B cell (primary cell): ENCODE results near the gene CRMP1. TPM values are rescaled to one million over a fixed set of nuclear protein-coding genes. Genes with fewer than 3 reads are reported as not detected.

Experiments used
- ATAC-seq: fragments of 200-7000 bp; cut with Tn5 transposase; one replicate; pipeline ENCODE4 v1.10.0; 2021; ENCODE audit warnings: low read depth, mild to moderate bottlenecking, moderate number of reproducible peaks, moderate library complexity
- CTCF ChIA-PET: fragments of 350-600 bp; sonication (Branson Sonifier 250); formaldehyde crosslinking; loops from one replicate; lab custom pipeline; 2021; ENCODE audit warnings: antibody characterized with exemption, inconsistent platforms; lab: Charles Lee
- POLR2A ChIA-PET: fragments of 350-600 bp; sonication (Branson Sonifier 250); formaldehyde crosslinking; loops from one replicate; lab custom pipeline; 2021; ENCODE audit warnings: antibody characterized with exemption; lab: Charles Lee
- DNase-seq: peaks from one replicate; pipeline ENCODE4 v3.0.0; 2013
- H2AFZ ChIP-seq: 2 replicates; pipeline ENCODE4 v1.6.1; 2012; ENCODE audit warnings: mild to moderate bottlenecking, low read depth, low read length; ENCODE audit not compliant: insufficient read depth, poor library complexity, severe bottlenecking
- H3K27ac ChIP-seq, 2 donors: 1 replicate in 1 of 2; 2 replicates in 1 of 2; pipeline ENCODE4 v1.5.1; 2012 to 2013; ENCODE audit warnings: low read length in 2 of 2, mild to moderate bottlenecking in 2 of 2, moderate library complexity in 1 of 2
- H3K27me3 ChIP-seq, 4 experiments: fragments of 200-600 bp in 1 of 4; sonication (generic) in 1 of 4; replicated peaks in 1 of 4; 1 replicate in 2 of 4; 2 replicates in 2 of 4; pipeline versions ENCODE4 v1.6.1 to v1.7.0; 2013 to 2016; ENCODE audit warnings: low read length in 3 of 4, mild to moderate bottlenecking in 2 of 4, mixed read lengths in 1 of 4, moderate library complexity in 1 of 4; ENCODE audit not compliant: insufficient read depth in 4 of 4, control insufficient read depth in 3 of 4; ENCODE audit errors: control extremely low read depth in 1 of 4
- H3K36me3 ChIP-seq, 2 experiments: replicated peaks in 1 of 2; 1 replicate in 1 of 2; 2 replicates in 1 of 2; pipeline versions ENCODE4 v1.6.1 to v1.7.1; 2013; ENCODE audit warnings: low read length in 1 of 2; ENCODE audit not compliant: insufficient read depth in 2 of 2, control insufficient read depth in 1 of 2; ENCODE audit errors: control extremely low read depth in 1 of 2, extremely low read depth in 1 of 2
- H3K4me1 ChIP-seq, 2 donors: fragments of 200-600 bp in 1 of 2; sonication (generic) in 1 of 2; 1 replicate in 1 of 2; 2 replicates in 1 of 2; pipeline versions ENCODE4 v1.5.1 to v1.6.1; 2013 to 2017; ENCODE audit warnings: low read length in 2 of 2; ENCODE audit not compliant: control insufficient read depth in 2 of 2, insufficient read depth in 2 of 2
- H3K4me2 ChIP-seq: replicated peaks from 2 replicates; pipeline ENCODE3; 2012; ENCODE audit warnings: mild to moderate bottlenecking, low read depth, low read length; ENCODE audit not compliant: poor library complexity, severe bottlenecking
- H3K4me3 ChIP-seq, 5 experiments: fragments of 200-600 bp in 1 of 5; sonication (generic) in 1 of 5; 1 replicate in 3 of 5; 2 replicates in 2 of 5; pipeline versions ENCODE4 v1.5.1 to v1.7.0; 2011 to 2016; ENCODE audit warnings: low read length in 4 of 5, mild to moderate bottlenecking in 4 of 5, low read depth in 2 of 5, control low read depth in 1 of 5, moderate library complexity in 1 of 5; ENCODE audit not compliant: insufficient read depth in 1 of 5; ENCODE audit errors: control extremely low read depth in 1 of 5, extremely low read depth in 1 of 5
- H3K79me2 ChIP-seq: fragments of 200-600 bp; sonication (generic); one replicate; pipeline ENCODE4 v1.6.0; 2016; ENCODE audit warnings: low read length; ENCODE audit not compliant: control insufficient read depth, insufficient read depth
- H3K9ac ChIP-seq: fragments of 200-600 bp; sonication (generic); 2 replicates; pipeline ENCODE4 v1.6.1; 2017; ENCODE audit warnings: mild to moderate bottlenecking, low read length, moderate library complexity
- H3K9me3 ChIP-seq, 3 donors: one replicate each; pipeline versions ENCODE4 v1.6.1 to v1.7.1; 2013; ENCODE audit warnings: low read length in 2 of 3; ENCODE audit not compliant: control insufficient read depth in 2 of 3, insufficient read depth in 1 of 3; ENCODE audit errors: control extremely low read depth in 1 of 3
- H4K20me1 ChIP-seq: 2 replicates; pipeline ENCODE4 v1.6.0; 2012; ENCODE audit warnings: mild to moderate bottlenecking, low read length; ENCODE audit not compliant: insufficient read depth, control insufficient read depth, poor library complexity, severe bottlenecking
- H3K27ac Mint-ChIP-seq: one replicate; pipeline ENCODE4 v1.8.0; 2021; ENCODE audit warnings: mixed read lengths
- H3K27me3 Mint-ChIP-seq: one replicate; pipeline ENCODE4 v1.8.0; 2021; ENCODE audit warnings: mixed read lengths
- H3K4me1 Mint-ChIP-seq: one replicate; pipeline ENCODE4 v1.8.0; 2021; ENCODE audit warnings: mixed read lengths
- H3K4me3 Mint-ChIP-seq: one replicate; pipeline ENCODE4 v1.8.0; 2021; ENCODE audit warnings: mixed read lengths
- H3K9me3 Mint-ChIP-seq: one replicate; pipeline ENCODE4 v1.8.0; 2022; ENCODE audit warnings: mixed read lengths; ENCODE audit not compliant: insufficient read depth
- CTCF ChIP-seq: fragments of 200-600 bp; IDR thresholded peaks from one replicate; pipeline ENCODE4 v1.8.0; 2022; ENCODE audit warnings: antibody characterized with exemption, mild to moderate bottlenecking
- EZH2 ChIP-seq: IDR thresholded peaks from 2 replicates; pipeline ENCODE4 v1.6.1; 2012; ENCODE audit warnings: borderline replicate concordance, low read depth, mild to moderate bottlenecking, moderate library complexity, low read length; ENCODE audit not compliant: insufficient read depth, poor library complexity, severe bottlenecking
- WGBS: methylation state at CpG from one replicate; pipeline ENCODE4 v1.1.5; 2013; ENCODE audit warnings: missing lambda C conversion rate; ENCODE audit not compliant: insufficient coverage; 5-methylcytosine and 5-hydroxymethylcytosine counted together
- intact Hi-C: fragments of 100-400 bp; cut with micrococcal nuclease; formaldehyde crosslinking; loops from one replicate; pipeline ENCODE4 v1.10.0; 2022
- polyA plus RNA-seq: library from polyadenylated mRNA; depleted of rRNA; stranded (reverse); fragments of >200 nt; gene quantifications from 2 replicates; pipeline ENCODE4 v1.2.3, GENCODE V29; 2012
- total RNA-seq, 2 donors: library from RNA; stranded (reverse); fragments of 120-200 nt in 1 of 2; gene quantifications; 1 replicate in 1 of 2; 2 replicates in 1 of 2; pipeline versions ENCODE4 v1.2.3 to v1.2.4, GENCODE V29; 2013 to 2022

CRMP1 gene
- total and polyA plus RNA-seq, 2 donors (not counting 1 experiment from before 2014, with no cell fraction given): 0.13 TPM; not detected in 1

DNA sequence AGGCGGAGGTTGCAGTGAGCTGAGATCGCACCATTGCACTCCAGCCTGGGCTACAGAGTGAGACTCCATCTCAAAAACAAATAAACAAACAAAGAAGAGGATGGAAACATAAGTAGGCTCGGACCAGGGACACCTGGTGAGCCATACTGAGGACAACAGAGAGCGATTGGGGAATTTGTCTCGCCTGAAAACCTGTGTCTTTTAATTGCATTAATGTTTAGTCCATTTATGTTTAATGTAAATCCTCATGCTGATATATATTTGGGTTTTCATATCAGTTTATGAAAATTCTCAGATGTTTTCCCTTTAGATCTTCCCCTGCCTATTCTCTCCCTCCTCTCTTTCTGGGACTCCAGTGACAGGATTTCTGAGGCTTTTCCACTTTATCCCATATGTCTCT, 97.3 kb downstream of the CRMP1 start:
- H3K4me2 ChIP-seq: no peak overlapping the region
- no peaks in the 10 kb centered on the region for H3K4me1 Mint-ChIP-seq
- H4K20me1 ChIP-seq: no peaks in the 10 kb centered on the region
- ChIA-PET CTCF (no interaction called here), POLR2A (no interaction called here)
- H3K9me3 ChIP-seq: peaks cover 0 to 9% (median 0%) of the 10 kb centered on the region in 3 donors
- no peaks in the 10 kb centered on the region for H3K36me3 ChIP-seq
- ATAC-seq: no peak
- H3K27ac ChIP-seq: no peak overlapping the region
- TF ChIP-seq EZH2: no peak
- TF ChIP-seq CTCF: no peak
- WGBS: 100% methylated on average over 1 of the region's 5 CpGs
- DNase-seq: no peak
- no peak overlapping the region for H3K4me3 ChIP-seq
- no peak overlapping the region for H2AFZ ChIP-seq
- no peaks in the 10 kb centered on the region for H3K79me2 ChIP-seq
- no peaks in the 10 kb centered on the region for H3K27me3 Mint-ChIP-seq
- H3K4me3 Mint-ChIP-seq: no peak overlapping the region
- H3K27me3 ChIP-seq: no peaks in the 10 kb centered on the region
- H3K27ac Mint-ChIP-seq: no peak overlapping the region
- H3K9ac ChIP-seq: no peak overlapping the region
- intact Hi-C loops: no loop called here
- no peaks in the 10 kb centered on the region for H3K9me3 Mint-ChIP-seq
- H3K4me1 ChIP-seq: no peaks in the 10 kb centered on the region

- Histone ChIP-seq H3K79me2 (no peaks in the 10 kb centered on the region), H2AFZ (no peak overlapping the region), H3K36me3 (no peaks in the 10 kb centered on the region), H4K20me1 (no peaks in the 10 kb centered on the region), H3K9me3 (peaks cover 0 to 9% (median 0%) of the 10 kb centered on the region in 3 donors), H3K27ac (no peak overlapping the region), H3K4me1 (no peaks in the 10 kb centered on the region), H3K4me3 (no peak overlapping the region), H3K27me3 (no peaks in the 10 kb centered on the region), H3K4me2 (no peak overlapping the region), H3K9ac (no peak overlapping the region)
- DNase-seq (no peak), ATAC-seq (no peak)
- ChIA-PET POLR2A (no interaction called here), CTCF (no interaction called here)
- H3K27me3 Mint-ChIP-seq: no peaks in the 10 kb centered on the region
- intact Hi-C loops: no loop called here
- 98% methylated on average over 10 of the region's 13 CpGs for WGBS
- H3K4me3 Mint-ChIP-seq: no peak overlapping the region
- no peak for TF ChIP-seq EZH2
- no peak for TF ChIP-seq CTCF
- no peak overlapping the region for H3K27ac Mint-ChIP-seq
- no peaks in the 10 kb centered on the region for H3K4me1 Mint-ChIP-seq
- peaks cover 2% of the 10 kb centered on the region for H3K9me3 Mint-ChIP-seq
Measured at GRCh38 chr4:5793514-5793913, 99.4 kb downstream of the CRMP1 start.
